HUES64 (cell line): ENCODE results near the gene ERICH2.

ENCODE experiments used
- H3K27ac ChIP-seq: 2 replicates; pipeline ENCODE4 v1.7.0; 2013; ENCODE audit warnings: low read depth, low read length, inconsistent platforms
- H3K27me3 ChIP-seq: 2 replicates; pipeline ENCODE4 v1.6.1; 2013; ENCODE audit warnings: mild to moderate bottlenecking, low read length; ENCODE audit not compliant: insufficient read depth
- H3K36me3 ChIP-seq: 2 replicates; pipeline ENCODE4 v1.6.1; 2013; ENCODE audit warnings: mild to moderate bottlenecking, low read length; ENCODE audit not compliant: insufficient read depth
- H3K4me1 ChIP-seq: 2 replicates; pipeline ENCODE4 v1.6.1; 2013; ENCODE audit warnings: mild to moderate bottlenecking, low read length, moderate library complexity; ENCODE audit not compliant: insufficient read depth
- H3K4me3 ChIP-seq: 2 replicates; pipeline ENCODE4 v1.5.1; 2013; ENCODE audit warnings: mild to moderate bottlenecking, low read length, moderate library complexity
- H3K9ac ChIP-seq: 2 replicates; pipeline ENCODE4 v1.6.1; 2013; ENCODE audit warnings: mild to moderate bottlenecking, low read depth, low read length
- H3K9me3 ChIP-seq: 2 replicates; pipeline ENCODE4 v1.6.1; 2013; ENCODE audit warnings: low read depth, low read length; ENCODE audit not compliant: insufficient read depth
- WGBS: fragments of 150-250, 120-280 bp; methylation state at CpG from one replicate; pipeline ENCODE4 v1.1.7; 2013; ENCODE audit warnings: missing lambda C conversion rate; 5-methylcytosine and 5-hydroxymethylcytosine counted together

Gene ERICH2

DNA sequence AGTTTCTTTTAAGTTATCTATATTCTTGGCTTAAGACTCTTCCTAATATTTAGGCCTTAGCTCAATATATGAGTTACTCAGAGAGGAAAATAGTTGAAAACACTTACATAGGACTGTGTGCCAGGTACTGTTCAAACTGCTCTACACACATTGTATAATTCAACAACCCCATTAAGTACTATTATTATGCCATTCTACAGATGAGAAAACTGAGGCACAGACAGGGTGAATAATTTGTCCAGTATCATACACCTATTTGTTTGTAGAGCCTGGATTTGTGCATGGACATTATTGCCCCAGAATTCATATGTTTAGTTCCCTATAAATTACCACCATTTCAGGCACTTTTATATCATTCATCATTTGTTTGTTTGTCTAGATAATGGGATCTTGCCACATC, 28.8 kb downstream of the ERICH2 start:
- Histone ChIP-seq H3K9me3 (no peaks in the 10 kb centered on the region), H3K9ac (no peak overlapping the region), H3K27me3 (no peaks in the 10 kb centered on the region), H3K4me3 (no peak overlapping the region), H3K36me3 (no peaks in the 10 kb centered on the region), H3K27ac (no peak overlapping the region), H3K4me1 (no peaks in the 10 kb centered on the region)

- no peak overlapping the region for H3K9ac ChIP-seq
- H3K9me3 ChIP-seq = no peaks in the 10 kb centered on the region
- H3K36me3 ChIP-seq = no peaks in the 10 kb centered on the region
- H3K27me3 ChIP-seq = no peaks in the 10 kb centered on the region
- no peak overlapping the region for H3K4me3 ChIP-seq
- 100% methylated on average over 2 of the region's 2 CpGs for WGBS
- H3K27ac ChIP-seq = no peak overlapping the region
- H3K4me1 ChIP-seq = no peaks in the 10 kb centered on the region
Measured at GRCh38 chr2:170806548-170806947, 36.4 kb downstream of the ERICH2 start.

DNA sequence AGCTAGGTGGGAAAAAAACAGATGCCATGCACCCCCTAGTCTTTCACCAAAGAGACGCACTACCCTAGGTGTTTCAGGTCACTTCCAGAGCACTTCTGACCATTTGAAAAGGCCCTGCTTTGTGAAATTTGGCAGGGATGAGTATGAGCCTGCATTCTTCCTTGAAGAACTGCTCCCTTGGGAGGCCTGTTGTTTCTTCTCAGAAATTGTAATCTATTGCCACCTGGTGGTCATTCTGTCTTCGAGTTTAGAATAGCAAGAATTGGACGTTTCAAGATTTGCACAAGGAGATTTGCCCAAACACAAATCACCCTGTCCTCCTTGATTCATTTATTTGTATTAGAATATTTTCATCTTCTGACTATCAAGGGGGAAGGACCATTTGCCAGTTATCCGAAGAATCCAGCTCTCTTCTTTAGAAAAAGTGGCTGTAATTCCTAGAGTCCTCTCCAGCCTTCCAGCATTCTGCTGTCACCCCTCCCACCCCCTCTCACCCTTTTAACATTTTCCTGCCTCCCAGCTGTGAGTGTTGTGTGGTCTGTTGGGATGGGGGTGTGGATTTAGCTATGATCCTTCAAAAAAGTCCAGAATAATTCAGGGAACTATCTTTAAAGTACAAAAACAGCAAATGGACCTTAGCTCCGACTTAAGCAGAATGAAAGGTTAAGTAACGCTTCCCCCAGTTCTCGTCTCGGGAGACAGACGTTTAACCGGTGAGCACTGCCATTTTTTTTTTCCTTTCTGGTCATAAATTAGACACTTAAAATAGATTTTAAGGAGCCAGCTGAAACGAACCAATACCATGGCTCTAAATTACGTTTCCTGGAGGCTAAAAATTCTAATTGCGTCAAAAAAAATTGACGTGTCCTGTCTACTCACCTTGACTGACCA, 42.8 kb downstream of the ERICH2 start:
- Histone ChIP-seq H3K9ac (0 out of 2 replicates have a peak overlapping the region, but pooled peaks have one; percentile 1), H3K27me3 (peaks cover 52% of the 10 kb centered on the region), H3K9me3 (no peaks in the 10 kb centered on the region), H3K4me1 (peaks cover 17% of the 10 kb centered on the region), H3K36me3 (no peaks in the 10 kb centered on the region), H3K27ac (no peak overlapping the region), H3K4me3 (peak overlapping the region; percentile 72)
- WGBS = under 1% methylated on average over 14 of the region's 14 CpGs

DNA sequence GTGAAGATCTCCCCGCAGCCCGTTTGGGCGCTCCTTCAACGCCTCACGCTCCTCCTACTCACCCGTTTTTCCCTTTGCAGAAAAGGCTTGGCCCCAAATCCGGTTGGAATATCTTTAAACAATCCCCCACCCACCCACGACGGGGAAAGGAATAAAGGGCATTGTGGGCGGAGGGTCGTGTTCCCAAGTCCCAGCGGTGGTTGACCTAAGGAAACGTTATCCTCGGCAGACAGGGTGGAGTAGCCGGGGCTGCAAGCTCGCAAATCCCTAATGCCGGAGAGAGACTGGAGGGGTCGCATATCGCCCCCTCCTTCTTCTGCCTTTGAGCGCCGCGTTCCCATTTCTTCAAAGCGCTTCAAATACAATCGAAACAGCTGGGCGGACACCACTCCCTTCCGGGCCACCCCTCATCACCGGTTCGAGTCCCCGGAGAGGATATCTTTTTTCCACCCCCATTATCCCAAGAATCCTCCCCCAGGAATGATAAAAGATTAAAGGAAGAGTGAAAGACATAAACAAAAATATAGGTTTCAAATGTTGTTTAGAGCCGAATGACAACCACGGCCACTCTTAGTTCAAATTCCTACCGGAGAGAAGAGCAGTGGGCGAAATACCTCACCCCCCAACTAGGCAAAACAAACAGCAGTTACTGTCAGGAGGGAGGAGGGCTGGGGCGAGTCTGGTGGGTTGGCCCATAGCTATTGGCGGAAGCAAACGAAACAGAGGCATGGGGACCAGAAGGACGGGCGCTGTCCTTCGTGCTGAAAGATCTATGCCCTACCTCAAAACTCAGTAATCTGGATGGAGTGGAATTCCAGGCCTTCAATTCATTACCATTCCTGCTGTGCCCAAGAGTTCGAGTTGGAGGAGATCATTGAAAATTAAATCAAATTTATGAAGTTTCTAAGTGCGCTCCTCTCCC, 43.7 kb downstream of the ERICH2 start:
- peaks cover 21% of the 10 kb centered on the region for H3K4me1 ChIP-seq
- no peaks in the 10 kb centered on the region for H3K9me3 ChIP-seq
- 0 out of 2 replicates have a peak overlapping the region, but pooled peaks have one; percentile 1 for H3K9ac ChIP-seq
- peak overlapping the region; percentile 72 for H3K4me3 ChIP-seq
- 3% methylated on average over 37 of the region's 41 CpGs for WGBS
- H3K27me3 ChIP-seq = peaks cover 61% of the 10 kb centered on the region
- H3K27ac ChIP-seq = no peak overlapping the region
- H3K36me3 ChIP-seq = no peaks in the 10 kb centered on the region

DNA sequence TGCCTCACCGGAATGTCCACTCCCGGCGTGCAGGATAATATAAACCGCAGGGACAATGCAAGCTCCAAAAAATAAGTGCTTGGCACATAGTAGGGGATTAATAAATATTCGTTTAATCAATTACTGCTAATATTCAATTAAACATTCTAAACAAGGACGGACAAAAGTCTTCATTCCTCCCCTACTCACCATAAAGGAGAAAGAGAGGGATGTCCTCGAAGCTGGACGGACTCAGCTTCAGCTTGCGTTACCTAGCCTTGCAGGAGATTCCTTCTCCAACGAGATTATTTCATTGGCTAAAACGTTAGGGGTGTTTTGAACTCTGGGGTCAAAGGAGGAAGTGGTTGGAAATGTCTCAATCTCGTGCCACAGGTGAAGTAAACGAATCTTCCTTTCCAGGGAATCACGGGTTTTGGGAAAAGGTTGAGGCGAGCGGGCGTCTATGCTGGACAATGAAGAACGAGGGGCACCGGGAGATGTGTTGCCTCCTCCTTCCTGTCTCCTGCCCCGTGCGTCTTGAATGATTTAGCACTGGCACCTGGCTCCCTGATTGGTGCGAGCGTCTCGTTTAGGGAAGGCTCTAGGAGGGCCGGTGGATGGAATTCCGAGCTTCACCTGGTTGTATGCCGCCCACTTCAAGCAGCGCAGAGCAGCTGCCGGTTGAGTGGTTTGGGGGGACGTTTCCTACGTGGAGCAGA, 44.5 kb downstream of the ERICH2 start:
- H3K9me3 ChIP-seq = no peaks in the 10 kb centered on the region
- 38% methylated on average over 30 of the region's 31 CpGs for WGBS
- H3K27me3 ChIP-seq = peaks cover 69% of the 10 kb centered on the region

GRCh38 chr2:170815311-170815710, 45.1 kb downstream of the ERICH2 start:
- no peak overlapping the region for H3K9ac ChIP-seq
- H3K27ac ChIP-seq = no peak overlapping the region
- no peaks in the 10 kb centered on the region for H3K9me3 ChIP-seq
- peak overlapping the region; percentile 72 for H3K4me3 ChIP-seq
- peaks cover 32% of the 10 kb centered on the region for H3K4me1 ChIP-seq
- peaks cover 75% of the 10 kb centered on the region for H3K27me3 ChIP-seq
- no peaks in the 10 kb centered on the region for H3K36me3 ChIP-seq
- WGBS = 8% methylated on average over 16 of the region's 19 CpGs

More for the DNA sequence above, 44.5 kb downstream of the ERICH2 start:
- Histone ChIP-seq H3K4me3 (peak overlapping the region; percentile 72), H3K4me1 (peaks cover 28% of the 10 kb centered on the region), H3K36me3 (no peaks in the 10 kb centered on the region), H3K27ac (no peak overlapping the region), H3K9ac (no peak overlapping the region)

GRCh38 chr2:170815746-170816503, 45.7 kb downstream of the ERICH2 start:
- H3K36me3 ChIP-seq = no peaks in the 10 kb centered on the region
- no peaks in the 10 kb centered on the region for H3K9me3 ChIP-seq
- H3K27me3 ChIP-seq = peaks cover 81% of the 10 kb centered on the region
- no peak overlapping the region for H3K27ac ChIP-seq
- peak overlapping the region; percentile 10; the same call in 1 of the 2 replicates for H3K9ac ChIP-seq
- peak overlapping the region; percentile 72 for H3K4me3 ChIP-seq
- under 1% methylated on average over 52 of the region's 52 CpGs for WGBS
- H3K4me1 ChIP-seq = peaks cover 38% of the 10 kb centered on the region

- peak within 1 kb of the TSS; percentile 66; the same call in 1 of the 2 replicates for H3K9ac ChIP-seq
- WGBS = under 1% methylated on average over 48 of the region's 49 CpGs
- H3K27me3 ChIP-seq = peaks cover 88% of the 10 kb centered on the region
- H3K9me3 ChIP-seq = no peaks in the 10 kb centered on the region
- H3K4me3 ChIP-seq = peak within 1 kb of the TSS; percentile 72
- H3K36me3 ChIP-seq = no peaks in the 10 kb centered on the region
- peaks cover 45% of the 10 kb centered on the region for H3K4me1 ChIP-seq
- H3K27ac ChIP-seq = no peak within 1 kb of the TSS
Measured at GRCh38 chr2:170816504-170817092, 46.4 kb downstream of the ERICH2 start, which contains the start of gene GAD1. Gene GAD1, plus strand, starts transcription at chr2:170816887. Its CDS starts 1,705 bp downstream, at chr2:170818592.

- WGBS = under 1% methylated on average over 67 of the region's 69 CpGs
- Histone ChIP-seq H3K9me3 (no peaks in the 10 kb centered on the region), H3K4me3 (peak overlapping the region; percentile 72), H3K9ac (peak overlapping the region; percentile 66; the same call in 1 of the 2 replicates), H3K27me3 (peaks cover 96% of the 10 kb centered on the region), H3K27ac (no peak overlapping the region), H3K4me1 (peaks cover 48% of the 10 kb centered on the region), H3K36me3 (no peaks in the 10 kb centered on the region)
Measured at GRCh38 chr2:170817093-170818035, 47.2 kb downstream of the ERICH2 start.
